ENCODE measurements around the gene EYA2.
A peak's percentile ranks its signal among the peaks of the same experiment; 100 is the strongest.

Gene EYA2

DNA sequence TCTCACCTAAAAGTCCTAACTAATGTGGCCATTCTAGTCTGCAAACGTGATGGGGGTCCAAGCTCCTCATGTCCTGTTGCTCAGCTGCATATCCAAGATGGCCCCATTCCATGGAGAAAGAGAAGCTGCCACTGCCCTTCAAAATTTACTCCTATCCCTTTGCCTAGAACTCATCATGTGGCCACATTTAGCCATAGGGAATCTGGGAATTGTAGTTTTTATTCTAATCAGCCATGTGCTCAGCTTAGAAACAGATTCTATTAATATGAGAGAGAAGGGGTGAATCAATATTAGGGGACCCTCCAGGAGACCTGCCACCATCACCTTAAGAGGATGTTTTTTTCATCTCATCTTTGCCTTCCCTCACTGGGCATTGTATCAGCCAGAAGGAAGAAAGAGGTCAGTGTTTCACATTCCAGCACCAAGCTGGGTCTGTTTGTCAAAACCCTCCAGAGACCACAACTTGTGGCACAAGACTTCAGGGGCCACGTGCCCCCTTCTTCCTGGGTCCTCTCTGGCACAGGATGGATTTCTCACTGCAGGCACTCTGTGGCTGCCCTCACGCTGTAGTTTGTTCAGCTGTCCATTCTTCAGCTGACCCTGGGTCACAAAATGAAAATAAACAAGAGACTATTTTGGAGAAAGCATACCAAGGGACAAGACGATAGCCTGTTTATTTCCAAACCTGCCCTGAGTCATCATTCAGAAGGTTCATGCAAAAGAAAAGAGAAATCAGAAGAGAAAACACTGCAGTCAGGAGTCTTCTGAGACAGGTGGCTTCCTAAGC is 172.0 kb downstream of the EYA2 start:
- DNase-seq (ENCODE audit: low spot score): peak; percentile 4

GRCh38 chr20:47067776-47068175 is 173.1 kb downstream of the EYA2 start:
- DNase-seq (ENCODE audit: low spot score): no peak

GRCh38 chr20:47070176-47070575 is 175.5 kb downstream of the EYA2 start:
- no peak for DNase-seq (ENCODE audit: low spot score)

DNA sequence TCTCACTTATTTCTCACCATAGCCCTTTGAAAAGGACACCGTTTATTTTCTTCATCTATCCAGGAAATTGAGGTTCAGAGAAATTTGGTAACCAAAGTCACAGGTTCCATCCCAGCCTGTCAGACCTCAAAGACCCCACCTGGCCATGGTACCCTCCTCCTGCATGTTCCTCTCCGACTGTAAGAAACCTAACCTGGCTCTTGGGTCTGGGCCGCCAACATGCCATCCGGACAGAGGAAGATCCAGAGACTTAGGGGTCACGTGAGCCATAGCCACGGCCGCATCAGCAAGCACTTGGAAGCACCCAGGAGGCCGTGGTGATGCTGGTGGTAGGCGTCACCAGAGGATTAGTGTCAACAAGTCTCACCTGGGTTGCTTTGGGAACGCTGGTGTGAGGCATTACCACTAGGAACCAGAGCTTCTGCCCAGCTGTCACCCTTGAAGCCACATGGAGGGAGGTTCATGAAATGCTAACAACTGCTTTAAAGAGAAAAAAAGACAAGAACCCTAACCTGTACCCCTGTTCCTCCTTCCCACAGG is 177.1 kb downstream of the EYA2 start:
- no peak for DNase-seq (ENCODE audit: low spot score)

DNA sequence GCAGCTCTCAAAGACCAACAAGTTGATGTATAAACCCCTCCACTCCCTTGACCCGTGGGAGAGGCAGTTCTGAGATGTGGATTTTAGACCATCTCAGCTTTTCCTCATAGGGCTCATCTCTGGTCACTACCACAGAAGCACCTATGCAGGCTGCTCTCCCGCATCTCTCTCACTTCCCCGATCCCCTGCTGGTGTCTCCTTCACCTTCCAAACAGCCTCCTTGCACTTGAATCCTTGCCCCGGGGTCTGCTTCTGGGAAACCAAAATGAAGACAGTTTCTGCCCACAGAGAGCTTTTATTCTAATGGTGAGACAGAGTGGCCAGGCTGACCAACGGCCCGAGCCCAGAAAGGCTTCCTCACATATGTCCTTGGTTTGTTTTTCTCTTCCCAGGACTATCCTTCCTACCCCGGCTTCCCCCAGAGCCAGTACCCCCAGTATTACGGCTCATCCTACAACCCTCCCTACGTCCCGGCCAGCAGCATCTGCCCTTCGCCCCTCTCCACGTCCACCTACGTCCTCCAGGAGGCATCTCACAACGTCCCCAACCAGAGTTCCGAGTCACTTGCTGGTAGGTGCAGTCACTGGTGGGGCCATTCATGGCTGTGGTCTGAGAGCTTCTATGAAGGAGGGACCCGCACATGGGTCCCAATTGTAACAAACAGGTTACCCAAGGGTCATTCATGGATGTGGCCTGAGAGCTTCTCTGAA is 179.3 kb downstream of the EYA2 start:
- DNase-seq (ENCODE audit: low spot score): no peak

DNA sequence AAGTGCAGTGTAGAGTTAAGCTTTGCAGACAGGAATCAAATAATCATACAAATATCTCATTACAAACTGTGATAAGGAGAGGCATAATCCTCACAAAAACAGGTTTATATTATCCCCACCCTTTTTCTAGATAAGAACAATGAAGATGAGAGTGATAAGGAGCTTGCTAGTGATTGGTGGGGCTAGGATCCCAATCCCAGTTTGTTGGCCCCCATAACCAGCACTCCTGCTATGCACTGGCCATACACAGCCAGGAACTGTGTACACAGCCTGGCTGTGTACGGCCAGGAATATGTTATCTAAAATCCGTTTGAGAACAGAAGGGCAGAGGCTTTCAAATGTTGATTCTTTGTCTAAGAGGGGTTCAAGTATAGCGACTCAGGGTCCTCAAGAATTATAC is 180.6 kb downstream of the EYA2 start:
- DNase-seq (ENCODE audit: low spot score): no peak

GRCh38 chr20:47079047-47079446 is 184.4 kb downstream of the EYA2 start:
- no peak for DNase-seq (ENCODE audit: low spot score)

GRCh38 chr20:47080365-47080764 is 185.7 kb downstream of the EYA2 start:
- DNase-seq (ENCODE audit: low spot score): no peak

DNA sequence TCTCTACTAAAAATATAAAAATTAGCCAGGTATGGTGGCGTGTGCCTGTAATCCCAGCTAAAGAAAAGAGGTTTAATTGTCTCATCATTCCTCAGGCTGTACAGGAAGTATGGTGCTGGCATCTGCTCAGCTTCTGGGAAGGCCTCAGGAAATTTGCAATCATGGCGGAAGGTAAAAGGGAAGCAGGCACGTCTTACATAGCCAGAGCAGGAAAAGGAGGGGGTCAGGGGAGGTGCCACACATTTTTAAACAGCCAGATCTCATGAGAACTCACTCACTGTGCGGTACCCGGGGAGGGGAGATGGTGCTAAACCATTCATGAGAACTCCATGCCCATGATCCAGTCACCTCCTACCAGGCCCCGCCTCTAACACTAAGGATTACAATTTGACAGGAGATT is 191.7 kb downstream of the EYA2 start:
- DNase-seq (ENCODE audit: low spot score): no peak

GRCh38 chr20:47088335-47088734 is 193.7 kb downstream of the EYA2 start:
- DNase-seq (ENCODE audit: low spot score): no peak

GRCh38 chr20:47089151-47089550 is 194.5 kb downstream of the EYA2 start:
- DNase-seq (ENCODE audit: low spot score): no peak

- DNase-seq (ENCODE audit: low spot score): no peak
Observed at GRCh38 chr20:47090835-47091234, 196.2 kb downstream of the EYA2 start.

DNA sequence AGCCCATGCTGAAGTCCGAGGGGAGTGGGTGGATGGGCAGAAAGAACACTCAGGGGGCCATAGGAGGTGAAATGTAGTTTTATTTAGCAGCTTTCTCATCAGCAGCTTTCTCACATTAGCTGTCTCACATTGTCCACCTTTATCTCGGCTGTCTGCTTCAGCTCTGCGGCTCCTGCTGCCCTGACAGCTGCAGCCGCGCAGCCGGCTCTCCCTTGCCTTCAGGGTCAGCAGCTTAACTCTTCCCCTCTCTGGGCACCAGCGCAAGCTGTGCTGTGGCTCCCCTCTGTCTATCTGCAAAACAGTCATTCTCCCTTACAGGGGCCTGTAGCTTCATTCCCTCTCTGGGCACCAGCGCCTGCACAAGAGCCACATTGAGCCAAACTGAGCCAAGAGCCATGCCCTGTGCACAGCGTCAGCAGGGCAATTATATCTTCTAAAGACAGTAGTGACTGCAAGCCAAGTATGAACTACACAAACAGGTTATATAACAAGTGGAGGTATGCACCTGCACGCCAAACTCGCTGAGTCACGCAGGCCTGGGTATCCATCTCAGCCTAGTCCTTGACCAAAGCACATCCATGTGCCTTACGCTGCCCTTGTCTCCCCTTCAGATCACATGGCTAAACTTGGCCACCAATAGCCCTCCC is 198.8 kb downstream of the EYA2 start:
- DNase-seq (ENCODE audit: low spot score): no peak

- DNase-seq (ENCODE audit: low spot score): no peak
Observed at GRCh38 chr20:47095690-47096089, 201.0 kb downstream of the EYA2 start.

- DNase-seq (ENCODE audit: low spot score): no peak
Observed at GRCh38 chr20:47097691-47098622, 203.3 kb downstream of the EYA2 start.

- no peak for DNase-seq (ENCODE audit: low spot score)
Observed at GRCh38 chr20:47099093-47099492, 204.4 kb downstream of the EYA2 start.

DNA sequence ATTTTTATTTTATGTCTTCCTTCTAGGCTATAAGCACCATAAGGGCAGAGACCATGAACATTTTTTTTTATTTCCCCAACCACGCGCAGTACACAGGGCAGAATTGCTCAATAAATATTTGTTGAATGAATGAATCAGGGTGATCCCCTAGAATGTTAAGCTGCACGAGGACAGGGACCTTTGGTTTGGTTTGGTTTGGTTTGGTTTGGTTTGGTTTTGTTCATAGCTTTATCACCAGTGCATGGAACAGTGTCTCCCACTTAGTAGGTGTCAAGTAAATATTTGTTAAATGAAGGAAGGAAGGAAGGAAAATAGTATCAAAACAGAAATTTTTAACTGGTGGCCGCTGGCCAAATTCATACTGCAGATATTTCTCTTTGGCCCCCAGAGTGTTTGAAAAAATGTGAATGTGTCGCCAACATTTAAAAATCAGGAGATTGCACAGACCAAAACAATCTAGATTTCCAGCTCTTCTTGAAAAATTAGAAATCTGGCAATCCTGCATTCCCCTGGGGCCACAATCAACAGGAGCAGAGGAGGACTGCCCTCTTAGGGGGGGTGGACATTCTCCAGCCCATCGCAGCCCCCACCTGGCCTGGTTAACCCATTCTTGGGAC is 205.3 kb downstream of the EYA2 start:
- DNase-seq (ENCODE audit: low spot score): no peak

- no peak for DNase-seq (ENCODE audit: low spot score)
Observed at GRCh38 chr20:47102629-47103028, 208.0 kb downstream of the EYA2 start.

GRCh38 chr20:47106786-47107185 is 212.1 kb downstream of the EYA2 start:
- DNase-seq (ENCODE audit: low spot score): no peak

DNA sequence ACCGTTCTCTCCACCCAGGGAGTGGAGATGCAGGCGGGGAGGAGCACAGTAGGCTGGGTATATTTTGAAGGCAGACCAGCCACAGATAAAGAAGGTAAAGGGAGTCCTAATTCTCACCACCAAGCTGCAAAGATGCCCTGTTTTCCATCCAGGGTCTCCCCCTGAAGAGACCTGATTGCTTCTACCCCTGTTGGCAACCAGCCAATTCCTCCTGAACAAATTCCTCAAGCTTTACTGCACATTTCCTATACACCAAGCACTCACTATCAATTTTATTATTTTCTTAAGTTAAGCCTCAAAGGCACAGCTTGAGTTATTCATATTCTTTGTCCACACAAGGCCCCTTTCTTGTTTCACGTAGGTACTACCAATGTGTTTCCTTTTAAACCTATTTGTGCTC is 214.4 kb downstream of the EYA2 start:
- no peak for DNase-seq (ENCODE audit: low spot score)

- DNase-seq (ENCODE audit: low spot score): no peak
Observed at GRCh38 chr20:47110819-47111218, 216.2 kb downstream of the EYA2 start.

Data from NAMALWA (cell line).